HL-60 (cell line): ENCODE data around the gene EXOSC10.

Source experiments
- CTCF ChIP-seq: IDR thresholded peaks from one replicate; pipeline ENCODE4 v1.5.1; 2011; ENCODE audit warnings: low read length, control low read depth, inconsistent platforms; ENCODE audit not compliant: insufficient read depth
- POLR2AphosphoS5 ChIP-seq: IDR thresholded peaks from 2 replicates; pipeline ENCODE4 v1.6.1; 2012; ENCODE audit warnings: low read depth
- REST ChIP-seq: IDR thresholded peaks from 2 replicates; pipeline ENCODE4 v1.6.1; 2012; ENCODE audit warnings: low read depth; ENCODE audit not compliant: insufficient replicate concordance

GRCh38 chr1:11107599-11107998 lies 7.9 kb upstream of the EXOSC10 start:
- TF ChIP-seq CTCF (no peak), POLR2AphosphoS5 (no peak), REST (no peak)
